Measurements from ENCODE around the gene METTL2B.
"Not testable (repeated sequence)": the region's sequence is repeated elsewhere in the genome, so short reads cannot be mapped to it uniquely, and the experiment has no call there.

The METTL2B gene

DNA sequence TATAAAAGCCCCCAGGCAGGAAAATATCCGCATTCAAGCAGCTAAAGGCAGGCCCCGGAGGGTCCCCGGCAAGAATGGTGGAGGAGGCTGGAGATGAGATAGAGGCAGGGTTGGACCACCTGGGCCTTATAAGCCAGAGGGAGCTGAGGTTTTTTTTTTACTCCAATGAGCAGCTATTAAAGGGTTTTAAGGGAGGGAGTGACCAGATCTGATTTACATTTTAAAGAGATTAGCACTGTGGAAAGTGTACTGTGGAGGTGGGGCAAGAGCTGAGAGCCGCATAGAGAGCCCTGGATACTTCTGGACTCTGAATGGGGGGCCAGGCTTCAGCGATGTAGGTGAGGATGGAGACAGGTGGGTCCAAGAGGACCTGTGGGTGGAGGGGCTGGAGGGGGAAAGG lies 40.5 kb downstream of the METTL2B start:
- H3K27me3 ChIP-seq; H3K36me3 ChIP-seq; H3K4me2 ChIP-seq; H3K27ac ChIP-seq; H4K20me1 ChIP-seq; H3K9ac ChIP-seq; H3K4me1 ChIP-seq; H3K4me3 ChIP-seq; H3K9me3 ChIP-seq (replicated peaks in 1 of 11): not testable (repeated sequence)

DNA sequence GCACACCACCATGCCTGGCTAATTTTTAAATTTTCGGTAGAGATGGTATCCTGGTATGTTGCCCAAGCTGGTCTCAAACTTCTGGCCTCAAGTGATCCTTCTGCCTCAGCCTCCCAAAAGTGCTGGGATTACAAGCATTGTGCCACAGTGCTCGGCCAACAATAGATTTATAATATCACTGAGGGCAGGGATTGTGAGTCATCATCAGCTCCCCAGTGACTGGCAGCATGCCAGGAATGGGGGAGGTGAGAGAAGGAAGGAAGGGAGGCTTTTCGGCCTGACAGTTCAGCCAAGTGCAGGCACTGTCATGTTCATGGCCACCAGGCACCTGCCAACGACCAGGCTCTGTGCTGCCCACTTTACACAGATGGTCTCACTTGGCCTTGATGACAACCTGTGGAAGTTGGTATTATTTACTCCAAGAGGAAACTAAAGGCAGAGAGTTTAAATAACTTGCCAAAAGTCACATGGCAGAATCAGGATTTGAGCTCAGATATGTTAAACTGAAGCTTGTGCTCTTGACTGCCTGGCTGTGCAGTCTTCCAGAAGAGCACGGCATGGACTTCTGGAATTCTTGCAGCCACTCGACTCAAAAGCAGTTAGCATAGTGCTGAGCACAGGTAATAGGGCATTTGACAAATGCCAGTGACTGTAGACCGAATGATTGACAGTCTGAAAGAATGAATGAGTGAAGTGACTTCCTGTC lies 46.8 kb downstream of the METTL2B start:
- peak overlapping the region in 7 of 11 experiments; percentile 0 to 35 (median 14); a peak in 8 of 22 replicates for H3K27ac ChIP-seq

DNA sequence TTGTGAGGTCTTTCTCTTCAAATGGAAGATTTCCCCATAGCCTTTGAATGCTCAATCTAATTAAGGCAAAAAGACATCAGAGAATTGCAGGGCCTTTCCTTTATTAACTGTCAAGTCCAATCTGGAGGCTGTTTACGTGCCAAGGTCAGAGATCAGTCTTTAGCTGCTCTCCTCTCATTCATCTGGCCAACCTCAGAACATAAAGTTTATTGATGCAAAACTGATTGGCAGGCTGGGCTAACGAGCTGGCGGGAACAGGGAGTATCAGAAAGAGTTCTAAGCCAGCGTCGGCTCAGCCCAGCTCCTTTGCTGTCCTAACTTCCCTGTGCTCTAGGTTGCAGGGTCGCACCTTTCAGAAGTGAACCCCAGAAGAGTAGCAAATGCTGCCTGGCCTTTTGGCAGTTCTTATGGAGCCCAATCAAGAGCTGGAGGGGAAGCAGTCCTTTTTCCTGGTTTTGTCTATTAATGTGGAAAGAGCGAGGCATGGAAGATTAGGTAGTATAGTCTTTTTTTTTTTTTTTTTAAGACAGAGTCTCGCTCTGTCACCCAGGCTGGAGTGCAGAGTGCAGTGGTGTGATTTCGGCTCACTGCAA lies 47.5 kb downstream of the METTL2B start:
- H3K9me3 ChIP-seq (replicated peaks in 1 of 11); H3K4me3 ChIP-seq; H3K36me3 ChIP-seq; H4K20me1 ChIP-seq; H3K27me3 ChIP-seq: not testable (repeated sequence)
- peak overlapping the region; percentile 39 to 75 (median 60) for H3K4me2 ChIP-seq
- peaks cover 34 to 55% (median 51%) of the 10 kb centered on the region in 10 experiments for H3K4me1 ChIP-seq
- H3K27ac ChIP-seq, result peak overlapping the region in 5 of 11 experiments; percentile 12 to 43 (median 27); a peak in 6 of 22 replicates
- H3K9ac ChIP-seq, result peak overlapping the region in 4 of 11 experiments; percentile 19 to 47 (median 46); a peak in 4 of 22 replicates

More for the DNA sequence above, 46.8 kb downstream of the METTL2B start:
- H3K9ac ChIP-seq; H3K9me3 ChIP-seq (replicated peaks in 1 of 11); H4K20me1 ChIP-seq; H3K36me3 ChIP-seq; H3K27me3 ChIP-seq; H3K4me3 ChIP-seq: not testable (repeated sequence)
- Histone ChIP-seq H3K4me2 (peak overlapping the region; percentile 39 to 75 (median 65)), H3K4me1 (peaks cover 34 to 53% (median 48%) of the 10 kb centered on the region in 10 experiments)

DNA sequence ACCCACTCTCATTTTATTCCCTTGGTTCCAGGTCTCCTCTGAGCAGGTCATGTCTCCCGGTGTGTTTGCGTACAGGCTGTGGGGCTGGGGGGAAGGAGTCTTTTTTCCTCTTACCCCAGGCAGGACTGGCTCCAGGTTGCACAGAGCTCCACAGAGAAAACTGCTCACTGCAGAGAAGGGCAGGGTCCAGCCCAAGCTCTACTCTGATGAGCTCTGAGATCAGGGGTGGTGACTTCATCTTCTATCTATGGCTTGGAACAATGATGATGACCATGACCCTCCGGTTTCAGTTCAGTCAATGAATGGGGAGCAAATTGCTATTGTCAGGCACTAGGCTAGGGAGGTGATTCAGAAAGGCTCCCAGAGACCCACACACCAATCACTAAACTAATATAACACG lies 49.0 kb downstream of the METTL2B start:
- Histone ChIP-seq H3K4me2 (peak overlapping the region in 5 of 11 experiments; percentile 12 to 75 (median 38); a peak in 7 of 22 replicates), H3K4me1 (peaks cover 44 to 69% (median 60%) of the 10 kb centered on the region in 10 experiments)
- H3K9me3 ChIP-seq (replicated peaks in 1 of 11), result not testable (repeated sequence)

DNA sequence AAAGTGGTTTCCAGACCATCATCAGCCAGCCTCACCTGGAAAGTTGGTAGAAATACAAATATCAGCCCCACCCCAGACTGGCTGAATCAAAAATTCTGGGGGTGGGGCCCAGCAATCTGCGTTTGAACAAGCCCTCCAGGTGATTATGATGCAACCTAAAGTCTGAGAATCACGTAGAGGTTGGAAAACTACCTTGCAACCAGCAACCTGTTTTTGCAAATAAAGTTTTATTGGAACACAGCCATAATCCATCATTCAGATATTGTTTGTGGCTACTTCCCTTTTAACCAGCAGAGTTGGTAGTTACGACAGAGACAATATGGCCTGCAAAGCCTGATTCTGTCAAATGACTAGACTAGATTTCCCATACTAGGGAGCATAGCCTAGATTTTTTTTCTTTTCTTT lies 49.5 kb downstream of the METTL2B start:
- H3K4me1 ChIP-seq, result peaks cover 44 to 69% (median 60%) of the 10 kb centered on the region in 10 experiments
- not testable (repeated sequence) for H3K4me3 ChIP-seq; H3K36me3 ChIP-seq; H3K9me3 ChIP-seq (replicated peaks in 1 of 11); H3K9ac ChIP-seq; H3K27ac ChIP-seq; H4K20me1 ChIP-seq; H3K27me3 ChIP-seq
- H3K4me2 ChIP-seq, result peak overlapping the region in 5 of 11 experiments; percentile 15 to 75 (median 21); a peak in 6 of 22 replicates

More for the DNA sequence above, 49.0 kb downstream of the METTL2B start:
- H3K27ac ChIP-seq, H3K9ac ChIP-seq, H4K20me1 ChIP-seq, H3K27me3 ChIP-seq, H3K36me3 ChIP-seq, H3K4me3 ChIP-seq: not testable (repeated sequence)

DNA sequence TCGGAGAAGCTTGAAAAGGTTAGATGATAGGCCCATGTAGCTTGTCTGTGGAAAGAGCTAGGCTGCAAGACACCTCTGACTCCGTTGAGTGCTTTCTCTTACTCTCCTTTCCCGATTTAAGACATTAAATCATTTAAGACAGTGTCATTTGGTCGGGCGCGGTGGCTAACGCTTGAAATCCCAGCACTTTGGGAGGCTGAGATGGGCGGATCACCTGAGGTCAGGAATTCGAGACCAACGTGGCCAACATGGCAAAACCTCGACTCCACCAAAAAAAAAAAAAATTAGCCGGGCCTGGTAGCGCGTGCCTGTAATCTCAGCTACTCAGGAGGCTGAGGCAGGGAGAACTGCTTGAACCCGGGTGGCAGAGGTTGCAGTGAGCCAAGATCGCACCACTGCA lies 52.6 kb downstream of the METTL2B start:
- Histone ChIP-seq H3K4me1 (peaks cover 31 to 61% (median 54%) of the 10 kb centered on the region in 10 experiments), H3K4me2 (peak overlapping the region; percentile 87 to 95 (median 90); a peak in 21 of 22 replicates), H4K20me1 (peaks cover 0 to 15% (median 11%) of the 10 kb centered on the region in 11 experiments; a peak in 15 of 22 replicates), H3K27ac (0 out of 22 replicates have a peak overlapping the region, but pooled peaks of 1 of the 11 experiments have one; percentile 98), H3K9ac (peak overlapping the region in 1 of 11 experiments; percentile 97; a peak in 2 of 22 replicates)
- not testable (repeated sequence) for H3K36me3 ChIP-seq; H3K9me3 ChIP-seq (replicated peaks in 1 of 11); H3K27me3 ChIP-seq; H3K4me3 ChIP-seq

DNA sequence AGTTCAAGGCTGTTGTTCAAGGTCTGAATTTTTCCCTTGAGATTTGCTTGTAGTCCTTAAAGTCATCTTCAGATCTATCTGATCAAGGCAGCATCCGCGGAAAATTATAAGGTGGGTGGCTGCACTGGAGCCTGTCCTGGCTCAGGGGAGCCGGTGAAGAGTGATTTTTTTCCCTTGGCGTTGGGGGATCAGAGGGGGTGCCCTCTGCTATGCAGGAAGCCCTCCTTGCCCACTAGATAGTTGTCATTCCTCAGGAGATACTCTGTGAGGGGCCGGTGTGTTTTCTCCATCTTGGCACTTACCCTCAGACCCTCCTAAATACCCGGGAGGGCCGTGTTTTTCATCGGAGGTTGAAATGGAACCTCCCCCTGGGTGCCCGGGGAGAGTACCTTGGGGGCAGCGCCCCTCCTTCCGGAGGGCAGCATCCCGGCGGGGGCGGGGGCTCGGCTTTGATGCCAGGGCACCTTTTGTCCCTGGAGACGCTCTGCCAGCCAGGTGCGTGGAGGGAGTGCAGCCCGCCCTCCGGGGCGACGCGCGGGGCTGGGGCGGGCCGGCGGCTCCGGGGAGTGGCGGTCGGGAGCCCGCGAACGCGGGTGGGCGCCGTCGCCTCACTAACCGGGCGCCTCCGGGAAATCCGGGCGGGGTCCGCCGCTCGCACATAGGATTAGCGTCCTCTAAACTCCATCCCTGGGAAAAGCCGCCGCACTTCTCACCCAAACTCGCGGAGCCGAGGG lies 53.7 kb downstream of the METTL2B start:
- H3K9ac ChIP-seq, result peak overlapping the region; percentile 97 to 99 (median 98)
- H3K27me3 ChIP-seq; H3K9me3 ChIP-seq (replicated peaks in 1 of 11): not testable (repeated sequence)
- peaks cover 2 to 20% (median 17%) of the 10 kb centered on the region in 11 experiments; a peak in 17 of 22 replicates for H3K36me3 ChIP-seq
- H3K4me3 ChIP-seq, result peak overlapping the region; percentile 70 to 85 (median 80)
- H3K4me1 ChIP-seq, result peaks cover 21 to 54% (median 45%) of the 10 kb centered on the region in 10 experiments
- peak overlapping the region; percentile 87 to 95 (median 90) for H3K4me2 ChIP-seq
- peak overlapping the region; percentile 97 to 99 (median 98) for H3K27ac ChIP-seq
- H4K20me1 ChIP-seq, result peaks cover 8 to 26% (median 21%) of the 10 kb centered on the region in 11 experiments; a peak in 16 of 22 replicates

DNA sequence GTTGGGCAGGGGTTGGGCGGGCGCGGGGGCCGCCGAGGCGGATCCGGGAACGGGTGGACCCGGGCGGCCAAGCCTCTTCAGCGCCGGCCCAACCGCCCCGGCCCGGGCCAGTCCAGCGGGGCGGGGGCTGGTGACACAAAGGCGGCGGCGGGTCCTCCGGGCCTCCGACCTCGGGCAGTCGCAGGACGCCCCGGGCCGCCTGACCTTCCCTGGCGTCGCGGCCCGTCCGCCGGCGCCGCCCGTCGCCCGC lies 54.2 kb downstream of the METTL2B start:
- no peaks in the 10 kb centered on the region for H3K27me3 ChIP-seq
- no peaks in the 10 kb centered on the region for H3K9me3 ChIP-seq (replicated peaks in 1 of 11)
- peaks cover 8 to 31% (median 25%) of the 10 kb centered on the region in 11 experiments; a peak in 16 of 22 replicates for H4K20me1 ChIP-seq
- H3K4me1 ChIP-seq, result peaks cover 17 to 50% (median 41%) of the 10 kb centered on the region in 10 experiments
- peak overlapping the region; percentile 87 to 95 (median 90); a peak in 20 of 22 replicates for H3K4me2 ChIP-seq
- no peak for TF ChIP-seq Cebpa-rat (IDR thresholded peaks at IDR 0.05)
- peak overlapping the region; percentile 97 to 99 (median 98) for H3K27ac ChIP-seq
- peaks cover 7 to 24% (median 21%) of the 10 kb centered on the region in 11 experiments; a peak in 17 of 22 replicates for H3K36me3 ChIP-seq
- H3K9ac ChIP-seq, result peak overlapping the region; percentile 97 to 99 (median 98)
- H3K4me3 ChIP-seq, result peak overlapping the region; percentile 70 to 85 (median 80)

DNA sequence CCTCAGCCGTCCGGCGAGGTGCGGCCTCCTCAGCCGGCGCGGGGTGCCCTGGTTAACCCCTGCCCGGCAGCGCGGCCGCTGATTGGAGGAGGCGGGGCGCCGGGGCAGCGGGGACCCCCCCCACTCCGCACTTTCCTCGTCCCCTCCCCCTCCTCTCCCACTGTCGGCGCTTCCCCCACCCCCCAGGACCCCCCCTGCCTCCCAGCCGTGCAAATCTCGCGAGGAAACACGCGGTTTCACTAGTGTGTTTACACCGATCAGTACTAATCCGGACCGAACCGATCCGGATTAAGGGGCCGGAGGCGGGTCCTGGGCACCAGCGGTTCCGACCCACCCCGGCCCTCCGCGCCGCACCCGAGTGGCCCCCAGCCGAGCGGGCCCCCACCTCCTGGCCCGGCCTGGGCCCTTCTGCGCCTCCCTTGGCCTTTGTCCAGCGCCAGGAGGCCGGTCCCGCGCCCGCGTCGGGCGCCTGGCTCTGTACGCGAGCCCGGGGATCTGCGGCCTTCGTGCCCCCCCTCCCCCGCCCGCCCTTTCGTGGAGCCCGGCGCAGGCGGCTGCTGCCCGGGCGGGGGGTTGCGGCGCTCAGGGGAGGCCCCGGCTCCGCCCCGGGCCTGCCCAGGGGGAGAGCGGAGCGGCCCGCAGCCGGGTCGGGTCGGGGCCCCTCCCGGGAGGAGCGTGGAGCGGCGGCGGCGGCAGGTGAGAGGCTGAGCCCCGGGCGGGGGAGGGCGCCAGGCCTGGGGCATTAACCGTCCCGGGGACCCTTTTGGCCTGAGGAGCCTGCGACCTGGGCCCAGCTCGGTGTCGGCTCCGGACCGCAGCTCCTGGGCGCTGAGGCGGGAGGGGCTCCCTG lies 54.8 kb downstream of the METTL2B start:
- H3K4me3 ChIP-seq, result peak overlapping the region; percentile 70 to 85 (median 80)
- peak overlapping the region; percentile 97 to 99 (median 98) for H3K9ac ChIP-seq
- H4K20me1 ChIP-seq, result peaks cover 8 to 36% (median 31%) of the 10 kb centered on the region in 11 experiments; a peak in 16 of 22 replicates
- H3K27ac ChIP-seq, result peak overlapping the region; percentile 97 to 99 (median 98)
- not testable (repeated sequence) for H3K9me3 ChIP-seq (replicated peaks in 1 of 11); H3K27me3 ChIP-seq
- peak overlapping the region; percentile 84 to 95 (median 90); a peak in 20 of 22 replicates for H3K4me2 ChIP-seq
- peaks cover 11 to 30% (median 26%) of the 10 kb centered on the region in 11 experiments; a peak in 17 of 22 replicates for H3K36me3 ChIP-seq
- H3K4me1 ChIP-seq, result peaks cover 15 to 45% (median 37%) of the 10 kb centered on the region in 10 experiments

DNA sequence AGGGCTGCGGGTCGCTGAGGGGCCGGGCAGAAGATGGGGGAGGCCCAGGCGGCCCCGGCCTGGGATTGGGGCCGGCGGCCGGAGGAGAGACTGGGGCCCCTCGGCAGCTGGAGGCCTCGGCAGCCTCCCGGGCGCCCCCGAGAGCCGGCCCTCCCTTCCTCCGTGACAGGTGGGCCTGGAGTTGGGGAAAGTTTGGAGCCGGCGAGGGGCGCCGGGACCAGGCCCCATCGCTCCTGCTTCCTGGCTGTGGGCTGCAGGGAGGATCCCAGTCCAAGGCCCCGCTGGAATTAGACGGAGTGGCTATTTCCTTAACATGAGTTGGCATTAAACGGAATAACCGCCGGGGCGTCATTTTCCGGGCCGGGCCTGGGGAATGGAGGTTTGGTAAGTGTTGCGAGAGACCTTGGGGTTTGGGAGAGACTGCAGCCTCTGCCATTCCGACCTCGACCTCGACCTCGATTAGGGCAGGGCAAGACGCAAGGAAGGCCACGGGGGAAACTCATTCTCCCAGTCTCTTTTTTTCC lies 55.5 kb downstream of the METTL2B start:
- H3K4me2 ChIP-seq, result peak overlapping the region; percentile 50 to 95 (median 85)
- peak overlapping the region; percentile 97 to 99 (median 98) for H3K27ac ChIP-seq
- peaks cover 8 to 43% (median 38%) of the 10 kb centered on the region in 11 experiments; a peak in 16 of 22 replicates for H4K20me1 ChIP-seq
- not testable (repeated sequence) for H3K27me3 ChIP-seq; H3K9me3 ChIP-seq (replicated peaks in 1 of 11)
- H3K4me3 ChIP-seq, result peak overlapping the region; percentile 70 to 85 (median 80)
- H3K4me1 ChIP-seq, result peaks cover 17 to 38% (median 30%) of the 10 kb centered on the region in 10 experiments
- peak overlapping the region; percentile 97 to 99 (median 98) for H3K9ac ChIP-seq
- peaks cover 16 to 33% (median 29%) of the 10 kb centered on the region in 11 experiments; a peak in 17 of 22 replicates for H3K36me3 ChIP-seq

DNA sequence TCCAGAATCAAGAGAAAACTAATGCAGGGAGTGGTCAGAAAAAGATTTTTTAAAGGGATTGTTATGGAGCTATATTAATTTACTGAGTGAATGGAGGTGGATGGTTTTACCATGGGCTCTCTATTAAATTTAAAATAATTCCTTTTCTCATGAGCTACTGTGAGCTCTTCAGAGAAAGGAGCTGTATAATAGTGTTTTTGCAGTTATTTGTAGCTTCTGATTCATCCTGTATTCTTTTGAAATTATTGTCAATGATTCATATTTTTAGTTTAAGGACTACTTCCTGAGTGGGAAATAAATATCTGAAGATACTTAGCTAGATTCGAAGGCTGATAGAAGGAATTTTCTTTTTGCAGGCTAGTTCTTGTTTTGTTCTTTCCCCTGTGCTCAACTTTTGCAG lies 56.4 kb downstream of the METTL2B start:
- Histone ChIP-seq H3K9ac (peak overlapping the region; percentile 72 to 99 (median 98)), H4K20me1 (peaks cover 12 to 51% (median 45%) of the 10 kb centered on the region in 11 experiments; a peak in 18 of 22 replicates), H3K4me2 (peak overlapping the region; percentile 74 to 95 (median 85)), H3K36me3 (peaks cover 16 to 34% (median 29%) of the 10 kb centered on the region in 11 experiments; a peak in 17 of 22 replicates), H3K4me1 (peaks cover 19 to 35% (median 27%) of the 10 kb centered on the region in 10 experiments), H3K27ac (peak overlapping the region in 10 of 11 experiments; percentile 97 to 99 (median 98); a peak in 20 of 22 replicates), H3K4me3 (peak overlapping the region; percentile 70 to 85 (median 80))
- not testable (repeated sequence) for H3K9me3 ChIP-seq (replicated peaks in 1 of 11); H3K27me3 ChIP-seq

Data from BLaER1 treated with 17β-estradiol and CSF1 and Interleukin-3, amounts not matched to agents 10 nM and 100 nM (cell line).